HL-60 (cell line): ENCODE data around the gene OTOP3.

ENCODE experiments used
- CTCF ChIP-seq: IDR thresholded peaks from one replicate; pipeline ENCODE4 v1.5.1; 2011; ENCODE audit warnings: low read length, control low read depth, inconsistent platforms; ENCODE audit not compliant: insufficient read depth
- GABPA ChIP-seq: IDR thresholded peaks from 2 replicates; pipeline ENCODE4 v1.6.1; 2012; ENCODE audit warnings: low read depth
- POLR2AphosphoS5 ChIP-seq: IDR thresholded peaks from 2 replicates; pipeline ENCODE4 v1.6.1; 2012; ENCODE audit warnings: low read depth
- REST ChIP-seq: IDR thresholded peaks from 2 replicates; pipeline ENCODE4 v1.6.1; 2012; ENCODE audit warnings: low read depth; ENCODE audit not compliant: insufficient replicate concordance

- TF ChIP-seq CTCF, result no peak
- TF ChIP-seq REST, result no peak
- TF ChIP-seq POLR2AphosphoS5, result no peak
- no peak for TF ChIP-seq GABPA
These were observed 32.7 kb upstream of the OTOP3 start for GRCh38 chr17:74903034-74903433.
